Esophagus squamous epithelium (tissue), 5 donors: ENCODE measurements around the gene AGTR1. TPM values are rescaled to one million over a fixed set of nuclear protein-coding genes. Genes with fewer than 3 reads are reported as not detected.

ENCODE experiments used
- DNase-seq: peaks from one replicate; lab custom pipeline; 2025; lab: John Stamatoyannopoulos, UW
- H3K27ac ChIP-seq, 4 donors: fragments of 200-600 bp; sonication (generic); one replicate each; pipeline ENCODE4 v1.5.1; 2016 to 2019; ENCODE audit warnings: mild to moderate bottlenecking in 1 of 4
- H3K27me3 ChIP-seq, 4 donors: fragments of 200-600 bp; sonication (generic); 1 replicate in 3 of 4; 2 replicates in 1 of 4; pipeline versions ENCODE4 v1.5.1 to v1.6.0; 2017 to 2021; ENCODE audit warnings: antibody characterized with exemption in 1 of 4
- H3K36me3 ChIP-seq, 3 donors: fragments of 200-600 bp; sonication (generic); one replicate each; pipeline ENCODE4 v1.5.1; 2016 to 2019
- H3K4me1 ChIP-seq, 3 donors: fragments of 200-600 bp; sonication (generic); one replicate each; pipeline ENCODE4 v1.5.1; 2017 to 2019
- H3K4me3 ChIP-seq, 4 donors: fragments of 200-600 bp; sonication (generic); 1 replicate in 3 of 4; 2 replicates in 1 of 4; pipeline ENCODE4 v1.5.1; 2016 to 2019; ENCODE audit warnings: mild to moderate bottlenecking in 2 of 4, moderate library complexity in 1 of 4
- H3K9me3 ChIP-seq, 3 donors: fragments of 200-600 bp; sonication (generic); one replicate each; pipeline ENCODE4 v1.5.1; 2016 to 2019
- CTCF ChIP-seq, 6 experiments: fragments of 450-650 bp in 4 of 6; fragments of 200-600 bp in 2 of 6; sonication (generic) in 2 of 6; IDR thresholded peaks; one replicate each; pipeline ENCODE4 v1.5.1; 2016 to 2019; ENCODE audit warnings: antibody characterized with exemption in 6 of 6, mild to moderate bottlenecking in 4 of 6, moderate library complexity in 4 of 6
- POLR2A ChIP-seq, 4 donors: fragments of 450-650 bp; IDR thresholded peaks; one replicate each; pipeline ENCODE4 v1.6.1; 2017; ENCODE audit warnings: antibody characterized with exemption in 4 of 4, mild to moderate bottlenecking in 4 of 4, moderate library complexity in 3 of 4
- whole genome bisulfite sequencing, 2 donors: methylation state at CpG; one replicate each; pipeline ENCODE4 v1.1.5; 2018; 5-methylcytosine and 5-hydroxymethylcytosine counted together
- intact Hi-C: fragments of 100-400 bp; cut with DNase I; formaldehyde crosslinking; loops from one replicate; pipeline ENCODE4 v1.15.0; 2022
- total RNA-seq, 4 donors: library from RNA; depleted of rRNA; stranded (reverse); fragments of >200 nt; gene quantifications; one replicate each; pipeline ENCODE4 v1.1.0, GENCODE V29; 2016
- donor health status: DM: yes; HTN: yes; CAD: no.

Gene AGTR1
- total RNA-seq, 4 donors from 2014 or later, result 1.1 to 4.4 (median 4.4) TPM; not detected in 1

- 50 to 77% methylated on average over 1 of the region's 1 CpG for WGBS, 2 donors
These were observed 38.2 kb upstream of the AGTR1 start for GRCh38 chr3:148659512-148659911.

GRCh38 chr3:148680289-148680688, 17.4 kb upstream of the AGTR1 start:
- no peaks in the 10 kb centered on the region for H3K36me3 ChIP-seq
- DNase-seq, result no peak
- TF ChIP-seq CTCF (IDR thresholded peaks at IDR 0.05), result no peak
- intact Hi-C loops, result no loop called here
- no peaks in the 10 kb centered on the region for H3K9me3 ChIP-seq
- no peak overlapping the region for H3K27ac ChIP-seq
- H3K4me1 ChIP-seq, result no peaks in the 10 kb centered on the region
- no peak overlapping the region for H3K4me3 ChIP-seq
- H3K27me3 ChIP-seq, result no peaks in the 10 kb centered on the region

More at GRCh38 chr3:148659512-148659911, 38.2 kb upstream of the AGTR1 start:
- Histone ChIP-seq H3K27me3 (no peaks in the 10 kb centered on the region), H3K27ac (no peak overlapping the region), H3K9me3 (no peaks in the 10 kb centered on the region), H3K36me3 (no peaks in the 10 kb centered on the region), H3K4me1 (no peaks in the 10 kb centered on the region), H3K4me3 (no peak overlapping the region)
- no peak for DNase-seq
- no peak for TF ChIP-seq CTCF (IDR thresholded peaks at IDR 0.05)
- no peak for TF ChIP-seq POLR2A (IDR thresholded peaks at IDR 0.05)
- intact Hi-C loops, result no loop called here

- Histone ChIP-seq H3K4me3 (no peak overlapping the region), H3K27ac (no peak overlapping the region), H3K27me3 (no peaks in the 10 kb centered on the region), H3K36me3 (no peaks in the 10 kb centered on the region), H3K4me1 (no peaks in the 10 kb centered on the region), H3K9me3 (no peaks in the 10 kb centered on the region)
- DNase-seq, result no peak
- WGBS, 2 donors, result 28 to 39% methylated on average over 1 of the region's 1 CpG
- intact Hi-C loops, result no loop called here
- TF ChIP-seq CTCF (IDR thresholded peaks at IDR 0.05) (no peak), POLR2A (IDR thresholded peaks at IDR 0.05) (no peak)
These were observed 16.6 kb upstream of the AGTR1 start for GRCh38 chr3:148681080-148681479.

GRCh38 chr3:148682997-148683396, 14.7 kb upstream of the AGTR1 start:
- no peak for DNase-seq
- Histone ChIP-seq H3K27me3 (no peaks in the 10 kb centered on the region), H3K4me1 (no peaks in the 10 kb centered on the region), H3K36me3 (no peaks in the 10 kb centered on the region), H3K27ac (no peak overlapping the region), H3K4me3 (no peak overlapping the region), H3K9me3 (no peaks in the 10 kb centered on the region)
- intact Hi-C loops, result no loop called here
- TF ChIP-seq POLR2A (IDR thresholded peaks at IDR 0.05) (no peak), CTCF (IDR thresholded peaks at IDR 0.05) (no peak)
- WGBS, 2 donors, result 59 to 61% methylated on average over 3 of the region's 3 CpGs

- H3K9me3 ChIP-seq, result no peaks in the 10 kb centered on the region
- no peak overlapping the region for H3K27ac ChIP-seq
- H3K27me3 ChIP-seq, result peaks cover 0 to 17% (median 0%) of the 10 kb centered on the region in 4 donors
- TF ChIP-seq POLR2A (IDR thresholded peaks at IDR 0.05) (no peak), CTCF (IDR thresholded peaks at IDR 0.05) (no peak)
- H3K36me3 ChIP-seq, result no peaks in the 10 kb centered on the region
- intact Hi-C loops, result no loop called here
- WGBS, 2 donors, result 35 to 38% methylated on average over 1 of the region's 1 CpG
- H3K4me3 ChIP-seq, result no peak overlapping the region
- H3K4me1 ChIP-seq, result peaks cover 0 to 11% (median 0%) of the 10 kb centered on the region in 3 donors
- DNase-seq, result no peak
These were observed 3.6 kb upstream of the AGTR1 start for GRCh38 chr3:148694116-148694515.
